ENCODE measurements around the gene CIDEA.
A peak's percentile ranks its signal among the peaks of the same experiment; 100 is the strongest.

Gene CIDEA

GRCh38 chr18:12306752-12307700 lies 52.9 kb downstream of the CIDEA start:
- no peak overlapping the region for H3K4me3 ChIP-seq (ENCODE audit: low read depth in 1 of 2, low read length in 1 of 2)
- no peaks in the 10 kb centered on the region for H3K36me3 ChIP-seq
- peaks cover 66% of the 10 kb centered on the region for H3K27me3 ChIP-seq
- H3K4me1 ChIP-seq (ENCODE audit: control insufficient read depth in 1 of 2, insufficient read depth in 1 of 2, low read depth in 1 of 2, low read length in 1 of 2) = peaks cover 14 to 22% of the 10 kb centered on the region in 2 experiments
- TF ChIP-seq CTCF (IDR thresholded peaks at IDR 0.05) = no peak
- H3K9me3 ChIP-seq = no peaks in the 10 kb centered on the region
- H3K27ac ChIP-seq = no peak overlapping the region

DNA sequence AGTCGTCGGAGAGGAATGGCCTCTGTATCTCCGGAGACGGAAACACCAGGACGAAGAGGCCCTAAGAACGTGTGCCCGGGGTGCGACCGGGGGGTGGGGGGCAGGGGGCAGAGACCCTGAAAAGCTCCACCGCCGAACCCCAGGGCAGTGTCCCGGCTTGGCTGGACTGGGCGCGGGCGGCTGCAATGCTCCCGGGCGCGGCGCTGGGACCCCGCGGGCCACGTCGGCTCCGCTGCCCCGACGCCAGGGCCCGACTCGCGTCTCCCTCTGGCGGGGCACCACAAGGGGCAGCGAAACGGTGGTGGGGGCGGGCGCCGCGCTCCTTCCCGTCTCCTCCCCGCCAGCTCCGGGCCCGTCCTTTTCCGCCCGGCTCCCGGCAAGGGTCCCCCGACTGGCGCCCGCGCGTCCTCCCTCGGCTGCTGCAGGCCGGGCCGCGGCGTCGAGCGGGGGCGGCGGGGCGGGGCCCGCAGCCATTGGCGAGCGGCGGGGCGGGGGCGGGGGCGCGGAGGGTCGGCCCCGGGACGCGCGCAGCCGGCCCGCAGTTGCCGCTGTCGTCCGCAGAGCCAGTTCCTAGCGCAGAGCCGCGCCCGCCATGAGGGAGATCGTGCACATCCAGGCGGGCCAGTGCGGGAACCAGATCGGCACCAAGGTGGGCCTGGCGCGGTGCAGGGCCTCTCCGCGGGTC lies 53.7 kb downstream of the CIDEA start, which contains the start of gene TUBB6:
Gene TUBB6 (plus strand): TSS at position 541 of the 685 bp plus-strand sequence. CDS start 52 bp downstream, at position 593.
- Histone ChIP-seq H3K27ac (no peak within 1 kb of the TSS), H3K27me3 (peaks cover 66% of the 10 kb centered on the region), H3K4me1 (ENCODE audit: control insufficient read depth in 1 of 2, insufficient read depth in 1 of 2, low read depth in 1 of 2, low read length in 1 of 2) (peaks cover 14 to 22% of the 10 kb centered on the region in 2 experiments), H3K4me3 (ENCODE audit: low read depth in 1 of 2, low read length in 1 of 2) (peak within 1 kb of the TSS; percentile 27 to 38), H3K36me3 (no peaks in the 10 kb centered on the region), H3K9me3 (no peaks in the 10 kb centered on the region)
- no peak for TF ChIP-seq CTCF (IDR thresholded peaks at IDR 0.05)

- H3K4me1 ChIP-seq (ENCODE audit: control insufficient read depth in 1 of 2, insufficient read depth in 1 of 2, low read depth in 1 of 2, low read length in 1 of 2) = peaks cover 14 to 22% of the 10 kb centered on the region in 2 experiments
- peak overlapping the region; percentile 27 to 38 for H3K4me3 ChIP-seq (ENCODE audit: low read depth in 1 of 2, low read length in 1 of 2)
- H3K27ac ChIP-seq = no peak overlapping the region
- no peaks in the 10 kb centered on the region for H3K36me3 ChIP-seq
- no peak for TF ChIP-seq CTCF (IDR thresholded peaks at IDR 0.05)
- H3K27me3 ChIP-seq = peaks cover 66% of the 10 kb centered on the region
- H3K9me3 ChIP-seq = no peaks in the 10 kb centered on the region
These were observed 54.4 kb downstream of the CIDEA start for GRCh38 chr18:12308386-12309100.

DNA sequence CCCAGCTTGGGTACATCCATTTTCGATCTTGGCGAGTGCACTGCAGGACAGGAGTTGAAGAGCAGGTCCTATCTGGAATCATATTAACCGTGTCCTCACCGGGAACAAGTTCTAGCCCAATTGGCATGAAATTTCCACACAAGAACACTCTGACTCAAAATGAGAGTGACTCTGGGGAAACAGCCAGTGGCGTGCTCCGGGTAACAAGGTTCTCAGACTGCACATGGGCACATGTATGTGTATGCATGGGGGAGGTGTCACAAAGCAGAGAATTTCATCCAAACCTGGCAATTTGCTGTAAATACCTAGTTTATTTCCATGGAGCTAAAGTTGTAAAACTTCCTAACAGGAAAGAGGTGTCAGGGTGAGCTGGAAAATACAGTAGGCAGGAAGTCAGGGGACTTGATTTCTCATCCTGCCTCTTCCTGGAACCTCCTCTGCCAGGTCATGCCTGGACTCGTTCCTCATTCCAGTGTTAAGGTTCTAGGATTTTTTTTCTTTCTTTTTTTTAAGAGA lies 55.6 kb downstream of the CIDEA start:
- H3K9me3 ChIP-seq = no peaks in the 10 kb centered on the region
- no peak for TF ChIP-seq CTCF (IDR thresholded peaks at IDR 0.05)
- peaks cover 61% of the 10 kb centered on the region for H3K27me3 ChIP-seq
- H3K36me3 ChIP-seq = no peaks in the 10 kb centered on the region
- no peak overlapping the region for H3K27ac ChIP-seq
- H3K4me3 ChIP-seq (ENCODE audit: low read depth in 1 of 2, low read length in 1 of 2) = no peak overlapping the region
- peaks cover 14 to 22% of the 10 kb centered on the region in 2 experiments for H3K4me1 ChIP-seq (ENCODE audit: control insufficient read depth in 1 of 2, insufficient read depth in 1 of 2, low read depth in 1 of 2, low read length in 1 of 2)

GRCh38 chr18:12310762-12311161 lies 56.6 kb downstream of the CIDEA start:
- Histone ChIP-seq H3K36me3 (no peaks in the 10 kb centered on the region), H3K4me1 (ENCODE audit: control insufficient read depth in 1 of 2, insufficient read depth in 1 of 2, low read depth in 1 of 2, low read length in 1 of 2) (peaks cover 14 to 22% of the 10 kb centered on the region in 2 experiments), H3K9me3 (no peaks in the 10 kb centered on the region), H3K4me3 (ENCODE audit: low read depth in 1 of 2, low read length in 1 of 2) (no peak overlapping the region), H3K27me3 (peaks cover 50% of the 10 kb centered on the region), H3K27ac (no peak overlapping the region)
- no peak for TF ChIP-seq CTCF (IDR thresholded peaks at IDR 0.05)

All from neutrophil (primary cell).